Stimulated activated CD8-positive, alpha-beta memory T cell treated with anti-CD3 and anti-CD28 coated beads, Interleukin-12 subunit alpha, Interleukin-12 subunit beta, amount 100 ng/mL, for 24 hours (primary cell): ENCODE measurements around the gene RASL10B.

ENCODE experiments used
- DNase-seq: peaks from one replicate; pipeline ENCODE4 v3.0.0-alpha.2; 2020; ENCODE audit errors: extremely low read depth

RASL10B gene

GRCh38 chr17:35765086-35765710 is 33.8 kb downstream of the RASL10B start:
- DNase-seq, result no peak

- DNase-seq, result no peak
These were observed 34.5 kb downstream of the RASL10B start for GRCh38 chr17:35765756-35766488.

GRCh38 chr17:35766489-35766877 is 35.0 kb downstream of the RASL10B start:
- no peak for DNase-seq

GRCh38 chr17:35766903-35767510 is 35.6 kb downstream of the RASL10B start:
- no peak for DNase-seq

- no peak for DNase-seq
These were observed 37.4 kb downstream of the RASL10B start for GRCh38 chr17:35768797-35769196.

- no peak for DNase-seq
These were observed 38.6 kb downstream of the RASL10B start for GRCh38 chr17:35769895-35770486.

GRCh38 chr17:35773129-35773528 is 41.7 kb downstream of the RASL10B start:
- no peak for DNase-seq

GRCh38 chr17:35773679-35774425 is 42.4 kb downstream of the RASL10B start:
- no peak for DNase-seq

GRCh38 chr17:35774499-35774898 is 43.1 kb downstream of the RASL10B start:
- DNase-seq, result no peak

- DNase-seq, result no peak
These were observed 43.6 kb downstream of the RASL10B start for GRCh38 chr17:35775039-35775438.

- DNase-seq, result no peak
These were observed 44.1 kb downstream of the RASL10B start for GRCh38 chr17:35775583-35775982.

- DNase-seq, result no peak
These were observed 47.3 kb downstream of the RASL10B start for GRCh38 chr17:35778641-35779196.

- no peak for DNase-seq
These were observed 49.5 kb downstream of the RASL10B start for GRCh38 chr17:35780950-35781349.

GRCh38 chr17:35784895-35785294 is 53.5 kb downstream of the RASL10B start:
- no peak for DNase-seq

GRCh38 chr17:35786941-35787432 is 55.5 kb downstream of the RASL10B start:
- no peak for DNase-seq

- no peak for DNase-seq
These were observed 57.3 kb downstream of the RASL10B start for GRCh38 chr17:35788477-35789368.

- DNase-seq, result no peak
These were observed 59.4 kb downstream of the RASL10B start for GRCh38 chr17:35790841-35791240.

GRCh38 chr17:35791681-35792350 is 60.4 kb downstream of the RASL10B start:
- no peak for DNase-seq
